ENCODE results near the gene TOMM6. TPM values are rescaled to one million over a fixed set of nuclear protein-coding genes. Genes with fewer than 3 reads are reported as not detected.

TOMM6 gene
- total RNA-seq, 1 experiment from 2014 or later: 239 TPM

GRCh38 chr6:41791984-41792383 lies 4.5 kb downstream of the TOMM6 start:
- no CpG with 5 or more reads among the region's 4 CpGs for WGBS (ENCODE audit: extremely low coverage, insufficient read length, low lambda C conversion rate)
- Histone ChIP-seq H3T11ph (ENCODE audit: low read length) (no peak overlapping the region), H3K23me2 (ENCODE audit: insufficient read length, low read depth, low read length, poor library complexity, severe bottlenecking) (peaks cover 3% of the 10 kb centered on the region), H3K27me3 (ENCODE audit: insufficient read depth, low read length) (no peaks in the 10 kb centered on the region), H3K79me1 (ENCODE audit: insufficient read depth, low read depth, low read length, poor library complexity, severe bottlenecking) (no peaks in the 10 kb centered on the region), H3K4me2 (ENCODE audit: insufficient read depth, insufficient read length, low read length) (no peak overlapping the region), H2BK120ac (ENCODE audit: low read depth, low read length, poor library complexity, severe bottlenecking) (no peak overlapping the region), H3K4ac (ENCODE audit: low read depth, low read length) (no peak overlapping the region), H4K91ac (ENCODE audit: insufficient read length, low read depth, low read length) (no peak overlapping the region), H2BK12ac (ENCODE audit: insufficient read length, low read depth, low read length) (no peak overlapping the region), H4K5ac (ENCODE audit: insufficient read length, low read depth, low read length) (no peak overlapping the region), H4K8ac (replicated peaks; ENCODE audit: insufficient read length, low read depth, low read length) (no peak overlapping the region), H2BK15ac (ENCODE audit: low read depth, low read length) (no peak overlapping the region), H3K14ac (ENCODE audit: insufficient read depth, low read length) (no peak overlapping the region), H2AK5ac (ENCODE audit: insufficient read length, low read length) (no peak overlapping the region), H3K9ac (ENCODE audit: extremely low read depth, insufficient read length, low read length) (no peak overlapping the region), H4K20me1 (ENCODE audit: control insufficient read depth, insufficient read depth, insufficient read length) (no peaks in the 10 kb centered on the region), H3K18ac (ENCODE audit: insufficient read length, low read depth, low read length) (no peak overlapping the region), H3K23ac (ENCODE audit: insufficient read length, low read depth, low read length) (no peak overlapping the region), H3K4me1 (ENCODE audit: insufficient read depth, low read length) (no peaks in the 10 kb centered on the region), H3K9me3 (ENCODE audit: control insufficient read depth, low read depth, low read length) (no peaks in the 10 kb centered on the region), H3K56ac (ENCODE audit: insufficient read length, low read depth, low read length) (no peak overlapping the region), H2AFZ (ENCODE audit: low read length) (no peak overlapping the region), H3K79me2 (ENCODE audit: insufficient read depth, low read length) (peaks cover 2% of the 10 kb centered on the region; the same call in 1 of the 2 replicates), H2BK5ac (ENCODE audit: insufficient read length, low read length) (no peak overlapping the region), H3K27ac (ENCODE audit: insufficient read length, low read depth, low read length) (no peak overlapping the region), H2BK20ac (ENCODE audit: low read depth, low read length, poor library complexity, severe bottlenecking) (no peak overlapping the region)
- no peak for DNase-seq
- H3K9me3 Mint-ChIP-seq: no peaks in the 10 kb centered on the region; a peak in 2 of 5 replicates
- no peak for TF ChIP-seq CTCF (conservative IDR thresholded peaks at IDR 0.05)
- H3K27me3 Mint-ChIP-seq (ENCODE audit: low read depth): no peaks in the 10 kb centered on the region
- peaks cover 12 to 52% (median 32%) of the 10 kb centered on the region in 3 experiments; a peak in 6 of 7 replicates for H3K36me3 Mint-ChIP-seq (ENCODE audit: insufficient read depth in 1 of 3, low read depth in 3 of 3)
- H3K4me1 Mint-ChIP-seq: peaks cover 0 to 2% of the 10 kb centered on the region in 2 experiments; a peak in 1 of 4 replicates
- no peak overlapping the region for H3K4me3 Mint-ChIP-seq
- H3K27ac Mint-ChIP-seq: no peak overlapping the region; a peak in 1 of 7 replicates
